Stomach (tissue), 9 donors: ENCODE measurements around the gene RPRD1B. TPM values are rescaled to one million over a fixed set of nuclear protein-coding genes. Genes with fewer than 3 reads are reported as not detected.
A peak's percentile ranks its signal among the peaks of the same experiment; 100 is the strongest.

Source experiments
- DNase-seq, 2 donors: peaks; one replicate each; pipeline versions ENCODE4 v3.0.0 to v3.0.0-alpha.2; 2013 to 2019
- H3K27ac ChIP-seq, 5 donors: fragments of 200-600 bp in 4 of 5; sonication (generic) in 4 of 5; one replicate each; pipeline ENCODE4 v1.5.1; 2013 to 2019; ENCODE audit warnings: mild to moderate bottlenecking in 1 of 5, moderate library complexity in 1 of 5
- H3K27me3 ChIP-seq, 3 donors: fragments of 200-600 bp; sonication (generic); one replicate each; pipeline ENCODE4 v1.5.1; 2017 to 2019; ENCODE audit warnings: mixed run types in 1 of 3
- H3K36me3 ChIP-seq, 4 donors: fragments of 200-600 bp; sonication (generic); 1 replicate in 3 of 4; 2 replicates in 1 of 4; pipeline ENCODE4 v1.5.1; 2016 to 2019
- H3K4me1 ChIP-seq, 4 donors: fragments of 200-600 bp; sonication (generic); one replicate each; pipeline ENCODE4 v1.5.1; 2016 to 2019
- H3K4me3 ChIP-seq, 4 donors: fragments of 200-600 bp; sonication (generic) in 3 of 4; one replicate each; pipeline ENCODE4 v1.5.1; 2016 to 2019; ENCODE audit warnings: mild to moderate bottlenecking in 1 of 4
- H3K9me3 ChIP-seq, 4 donors: fragments of 200-600 bp; sonication (generic); one replicate each; pipeline ENCODE4 v1.5.1; 2016 to 2019
- EP300 ChIP-seq: sonication (generic); formaldehyde crosslinking; IDR thresholded peaks from one replicate; pipeline ENCODE4 v1.6.1; 2017; ENCODE audit warnings: antibody characterized with exemption
- POLR2A ChIP-seq, 4 donors: fragments of 450-650 bp; IDR thresholded peaks; one replicate each; pipeline ENCODE4 v1.6.1; 2016; ENCODE audit warnings: antibody characterized with exemption in 4 of 4, control low read depth in 2 of 4, mild to moderate bottlenecking in 1 of 4, moderate library complexity in 1 of 4
- POLR2AphosphoS5 ChIP-seq, 3 donors: sonication (generic); formaldehyde crosslinking; IDR thresholded peaks; one replicate each; pipeline ENCODE4 v1.6.1; 2016; ENCODE audit warnings: antibody characterized with exemption in 3 of 3
- WGBS, 5 donors: extraction: QIAGEN DNeasy Blood & Tissue Kit in 3 of 5; methylation state at CpG; one replicate each; pipeline versions ENCODE4 v1.1.5 to v1.1.7; 2013 to 2018; 5-methylcytosine and 5-hydroxymethylcytosine counted together
- intact Hi-C: fragments of 100-400 bp; cut with DNase I; formaldehyde crosslinking; loops from one replicate; pipeline ENCODE4 v1.15.1; 2023; ENCODE audit warnings: low total_unique reads
- polyA plus RNA-seq, 3 donors: library from polyadenylated mRNA; stranded (reverse); fragments of 200-250 nt; gene quantifications; one replicate each; pipeline ENCODE4 v1.2.3, GENCODE V29; 2013
- total RNA-seq, 5 donors: library from RNA; depleted of rRNA; stranded (reverse); fragments of >200 nt; gene quantifications; one replicate each; pipeline versions ENCODE4 v1.1.0 to v1.2.3, GENCODE V29; 2014 to 2016
- TF ChIP-seq, protein P1 (sequence below), 7 experiments: fragments of 450-650 bp in 4 of 7; fragments of 200-600 bp in 3 of 7; sonication (generic) in 3 of 7; IDR thresholded peaks; one replicate each; pipeline ENCODE4 v1.5.1; 2016 to 2019; ENCODE audit warnings: antibody characterized with exemption in 7 of 7, control low read depth in 2 of 7, mild to moderate bottlenecking in 1 of 7
- donor health status: healthy with polysubstance abuse.
- donor health status: Bipolar disorder and iron deficiency.
- donor health status: healthy.

Gene RPRD1B
- total and polyA plus RNA-seq, 8 donors, result 8.0 to 60.0 (median 17.8) TPM

DNA sequence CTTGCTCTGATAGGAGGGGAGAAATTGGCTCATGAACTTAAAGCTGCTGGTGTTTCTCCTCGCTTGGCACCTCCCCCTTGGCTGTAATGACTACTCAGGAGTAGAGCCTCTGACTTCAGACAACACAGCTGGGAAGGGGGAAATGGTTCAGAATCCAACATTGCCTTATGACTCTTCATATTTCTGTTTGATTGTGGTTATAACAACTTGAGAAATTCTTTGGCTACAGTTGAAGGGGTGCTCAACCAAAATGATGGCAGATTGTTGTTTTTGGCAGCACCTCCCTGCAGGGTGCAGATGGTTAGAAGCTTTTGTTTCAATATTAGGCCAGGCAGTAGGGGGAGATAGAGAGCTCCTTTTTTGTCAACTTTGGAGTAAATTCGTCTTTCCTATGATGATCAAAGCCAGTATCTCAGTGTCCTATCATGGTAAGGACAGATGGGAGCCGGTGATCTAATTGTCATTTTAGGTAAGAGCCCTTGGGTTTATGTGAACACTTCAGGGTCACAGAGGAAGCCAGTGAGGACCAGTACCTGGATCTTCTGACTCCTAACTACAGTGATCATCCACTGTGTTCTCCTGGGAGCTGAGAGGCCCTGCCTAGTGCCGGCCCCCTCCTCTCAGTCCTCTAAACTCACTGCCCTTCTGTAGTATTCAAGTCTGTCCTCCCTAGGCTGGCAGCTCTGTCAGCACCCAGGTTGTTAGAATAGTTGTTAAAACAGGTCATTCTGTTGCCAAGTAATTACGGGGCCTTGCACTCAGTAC, 39.9 kb downstream of the RPRD1B start:
- TF ChIP-seq POLR2A (IDR thresholded peaks at IDR 0.05), result no peak
- TF ChIP-seq POLR2AphosphoS5 (IDR thresholded peaks at IDR 0.05), result peak; percentile 34 to 51 (median 39)
- TF ChIP-seq, protein P1, sequence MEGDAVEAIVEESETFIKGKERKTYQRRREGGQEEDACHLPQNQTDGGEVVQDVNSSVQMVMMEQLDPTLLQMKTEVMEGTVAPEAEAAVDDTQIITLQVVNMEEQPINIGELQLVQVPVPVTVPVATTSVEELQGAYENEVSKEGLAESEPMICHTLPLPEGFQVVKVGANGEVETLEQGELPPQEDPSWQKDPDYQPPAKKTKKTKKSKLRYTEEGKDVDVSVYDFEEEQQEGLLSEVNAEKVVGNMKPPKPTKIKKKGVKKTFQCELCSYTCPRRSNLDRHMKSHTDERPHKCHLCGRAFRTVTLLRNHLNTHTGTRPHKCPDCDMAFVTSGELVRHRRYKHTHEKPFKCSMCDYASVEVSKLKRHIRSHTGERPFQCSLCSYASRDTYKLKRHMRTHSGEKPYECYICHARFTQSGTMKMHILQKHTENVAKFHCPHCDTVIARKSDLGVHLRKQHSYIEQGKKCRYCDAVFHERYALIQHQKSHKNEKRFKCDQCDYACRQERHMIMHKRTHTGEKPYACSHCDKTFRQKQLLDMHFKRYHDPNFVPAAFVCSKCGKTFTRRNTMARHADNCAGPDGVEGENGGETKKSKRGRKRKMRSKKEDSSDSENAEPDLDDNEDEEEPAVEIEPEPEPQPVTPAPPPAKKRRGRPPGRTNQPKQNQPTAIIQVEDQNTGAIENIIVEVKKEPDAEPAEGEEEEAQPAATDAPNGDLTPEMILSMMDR (IDR thresholded peaks at IDR 0.05), result peak in 5 of 7 experiments; percentile 68 to 79 (median 73)
- TF ChIP-seq EP300, result no peak
- no peak overlapping the region for H3K4me3 ChIP-seq
- peaks cover 21 to 61% (median 57%) of the 10 kb centered on the region in 4 donors for H3K36me3 ChIP-seq
- H3K4me1 ChIP-seq, result peaks cover 21 to 50% (median 33%) of the 10 kb centered on the region in 4 donors
- H3K27me3 ChIP-seq, result no peaks in the 10 kb centered on the region
- peak overlapping the region; percentile 32 to 83 (median 69) for H3K27ac ChIP-seq
- WGBS, 5 donors, result 41 to 45% (median 44%) methylated on average over 5 of the region's 5 CpGs
- intact Hi-C loops, result loop anchor here (5.0 kb wide), 1 partner anchor 94 kb away; the partner anchor contains the start of gene TGM2
- peak; percentile 28 to 84 for DNase-seq
- H3K9me3 ChIP-seq, result no peaks in the 10 kb centered on the region

DNA sequence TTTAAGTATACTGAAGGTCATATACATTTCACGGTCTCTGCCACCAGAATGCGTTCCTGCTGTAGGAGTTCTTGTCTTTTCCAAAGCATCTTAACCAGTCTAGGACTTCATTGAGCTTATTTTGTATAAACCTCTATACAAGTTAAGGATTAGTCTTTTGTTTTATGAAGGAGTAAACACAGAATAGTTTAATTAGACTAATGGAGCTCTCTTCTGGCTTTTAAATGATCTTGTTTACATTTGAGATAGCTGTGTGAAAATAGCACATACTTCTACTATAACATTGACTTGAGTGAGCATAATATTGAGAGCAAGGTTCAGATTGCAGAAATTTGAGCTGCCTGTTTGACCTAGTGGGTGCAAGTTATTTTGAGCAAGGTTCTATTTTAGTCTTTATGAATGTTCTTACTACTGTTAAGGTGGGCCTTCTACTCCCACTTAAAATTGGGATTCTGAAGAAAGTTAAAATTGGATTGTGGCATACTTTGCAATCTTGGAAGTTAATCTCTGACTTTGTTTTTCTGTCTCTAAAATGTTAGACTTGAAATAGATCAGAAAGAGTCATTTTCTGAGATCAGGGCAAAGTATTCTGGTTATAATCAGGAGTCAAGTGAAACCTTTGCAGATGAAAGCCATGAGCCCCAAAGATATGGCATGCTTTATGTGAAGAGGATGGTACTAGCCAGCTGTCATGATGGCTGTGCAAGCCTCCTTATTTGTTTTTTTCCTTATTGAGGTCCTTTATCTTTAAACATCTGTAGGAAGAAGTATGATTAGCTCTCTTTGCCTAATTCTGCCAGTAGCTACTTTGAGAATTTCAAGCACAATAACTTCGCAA, 41.8 kb downstream of the RPRD1B start:
- intact Hi-C loops, result no loop called here
- peaks cover 21 to 50% (median 33%) of the 10 kb centered on the region in 4 donors for H3K4me1 ChIP-seq
- TF ChIP-seq POLR2AphosphoS5 (IDR thresholded peaks at IDR 0.05), result no peak
- TF ChIP-seq POLR2A (IDR thresholded peaks at IDR 0.05), result no peak
- TF ChIP-seq EP300, result no peak
- TF ChIP-seq, protein P1 (IDR thresholded peaks at IDR 0.05), result no peak
- WGBS, 5 donors, result 65 to 78% (median 74%) methylated on average over 3 of the region's 3 CpGs
- no peak overlapping the region for H3K4me3 ChIP-seq
- DNase-seq, result peak in 1 of 2 donors; percentile 26
- H3K36me3 ChIP-seq, result peaks cover 13 to 54% (median 47%) of the 10 kb centered on the region in 4 donors
- H3K27ac ChIP-seq, result peak overlapping the region in 4 of 5 donors; percentile 3 to 83 (median 76)
- no peaks in the 10 kb centered on the region for H3K9me3 ChIP-seq
- H3K27me3 ChIP-seq, result no peaks in the 10 kb centered on the region

DNA sequence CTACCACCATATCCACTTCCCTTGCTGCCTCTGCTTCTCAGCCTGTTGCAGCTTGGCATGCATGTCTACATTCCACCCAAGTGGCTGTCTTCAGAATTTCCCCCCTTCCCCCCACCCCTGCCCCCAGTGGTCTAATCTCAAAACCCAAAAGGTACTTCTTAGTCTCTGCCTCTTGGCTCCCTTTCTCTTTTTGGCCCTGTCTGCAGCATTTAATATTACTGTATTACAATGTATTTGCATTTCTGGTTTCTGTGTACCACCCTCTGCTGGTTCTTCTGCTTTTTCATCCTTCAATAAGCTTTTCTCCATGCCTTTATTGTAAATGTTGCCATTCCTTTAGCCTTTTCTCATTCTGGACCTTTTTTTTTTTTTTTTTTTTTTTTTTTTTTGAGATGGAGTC, 43.0 kb downstream of the RPRD1B start:
- TF ChIP-seq POLR2AphosphoS5 (IDR thresholded peaks at IDR 0.05) (no peak), POLR2A (IDR thresholded peaks at IDR 0.05) (no peak), EP300 (no peak)
- TF ChIP-seq, protein P1 (IDR thresholded peaks at IDR 0.05), result no peak
- no peak overlapping the region for H3K4me3 ChIP-seq
- H3K27me3 ChIP-seq, result no peaks in the 10 kb centered on the region
- no peak for DNase-seq
- H3K36me3 ChIP-seq, result peaks cover 10 to 45% (median 39%) of the 10 kb centered on the region in 4 donors
- peaks cover 21 to 54% (median 33%) of the 10 kb centered on the region in 4 donors for H3K4me1 ChIP-seq
- H3K27ac ChIP-seq, result peak overlapping the region in 4 of 5 donors; percentile 3 to 83 (median 76)
- H3K9me3 ChIP-seq, result no peaks in the 10 kb centered on the region
- intact Hi-C loops, result no loop called here

DNA sequence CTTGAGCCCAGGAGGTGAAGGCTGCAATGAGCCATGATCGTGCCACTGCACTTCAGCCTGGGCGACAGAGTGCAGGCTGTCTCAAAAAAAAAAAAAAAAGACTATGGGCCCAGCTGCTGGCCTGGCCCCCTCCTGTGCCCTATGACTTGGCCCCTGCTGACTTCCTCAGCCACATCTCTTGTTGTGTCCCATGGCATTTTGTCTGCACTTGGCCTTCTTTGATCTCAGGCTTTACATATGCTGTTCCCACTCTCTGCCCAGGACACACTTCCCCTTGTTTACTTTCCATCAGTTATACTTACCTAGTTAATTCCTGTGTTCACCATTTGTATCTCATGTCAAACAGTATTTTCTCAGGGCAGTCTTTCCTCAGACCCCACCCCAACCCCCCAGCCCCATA, 44.5 kb downstream of the RPRD1B start:
- intact Hi-C loops, result no loop called here
- H3K27ac ChIP-seq, result peak overlapping the region in 3 of 5 donors; percentile 42 to 83 (median 69)
- H3K9me3 ChIP-seq, result no peaks in the 10 kb centered on the region
- TF ChIP-seq POLR2A (IDR thresholded peaks at IDR 0.05) (no peak), POLR2AphosphoS5 (IDR thresholded peaks at IDR 0.05) (no peak), EP300 (no peak)
- TF ChIP-seq, protein P1 (IDR thresholded peaks at IDR 0.05), result no peak
- H3K36me3 ChIP-seq, result peaks cover 10 to 40% (median 34%) of the 10 kb centered on the region in 4 donors
- no peaks in the 10 kb centered on the region for H3K27me3 ChIP-seq
- H3K4me3 ChIP-seq, result no peak overlapping the region
- peaks cover 20 to 60% (median 33%) of the 10 kb centered on the region in 4 donors for H3K4me1 ChIP-seq
- WGBS, 5 donors, result 74 to 100% (median 92%) methylated on average over 2 of the region's 2 CpGs
- DNase-seq, result no peak
